WTC11 (cell line): Measurements from ENCODE around the gene MBD2.
"Not testable (repeated sequence)": the region's sequence is repeated elsewhere in the genome, so short reads cannot be mapped to it uniquely, and the experiment has no call there.

Experiments
- AR ChIP-seq: fragments of 250-450 bp; sonication (Bioruptor Pico); IDR thresholded peaks from 2 replicates; pipeline ENCODE4 v1.9.0; 2021; ENCODE audit warnings: mild to moderate bottlenecking
- CTCF ChIP-seq: fragments of 200-600 bp; IDR thresholded peaks from 2 replicates; pipeline ENCODE4 v1.8.0; 2022; ENCODE audit warnings: antibody characterized with exemption
- EMX1 ChIP-seq: fragments of 250-450 bp; sonication (Bioruptor Pico); IDR thresholded peaks from 2 replicates; pipeline ENCODE4 v1.8.0; 2021; ENCODE audit warnings: mild to moderate bottlenecking
- MAX ChIP-seq: sonication (generic); formaldehyde crosslinking; IDR thresholded peaks from 2 replicates; pipeline ENCODE4 v1.8.0; 2022; ENCODE audit warnings: mild to moderate bottlenecking, missing genetic modification reagents
- SP1 ChIP-seq: sonication (generic); formaldehyde crosslinking; conservative IDR thresholded peaks from 2 replicates; pipeline ENCODE4 v1.8.1; 2022; ENCODE audit warnings: missing genetic modification reagents

- TF ChIP-seq MAX; AR (CRISPR knock-in tag); SP1 (CRISPR knock-in tag); CTCF; EMX1: not testable (repeated sequence)
Measured at GRCh38 chr18:54257818-54258217, 33.3 kb upstream of the MBD2 start.
